ENCODE results near the gene PCSK2.

- TF ChIP-seq POLR2A (IDR thresholded peaks at IDR 0.05; ENCODE audit: low read depth, low read length) (no peak), EZH2 (IDR thresholded peaks at IDR 0.05; ENCODE audit: borderline replicate concordance, low read depth, low read length, severe bottlenecking) (no peak), MYC (IDR thresholded peaks at IDR 0.05; ENCODE audit: low read depth, low read length) (no peak), POLR2AphosphoS5 (IDR thresholded peaks at IDR 0.05; ENCODE audit: insufficient read depth, low read depth, low read length) (no peak), GATA2 (IDR thresholded peaks at IDR 0.05; ENCODE audit: insufficient read depth, insufficient read length, low read depth, low read length) (no peak)
- TF ChIP-seq, protein P1, sequence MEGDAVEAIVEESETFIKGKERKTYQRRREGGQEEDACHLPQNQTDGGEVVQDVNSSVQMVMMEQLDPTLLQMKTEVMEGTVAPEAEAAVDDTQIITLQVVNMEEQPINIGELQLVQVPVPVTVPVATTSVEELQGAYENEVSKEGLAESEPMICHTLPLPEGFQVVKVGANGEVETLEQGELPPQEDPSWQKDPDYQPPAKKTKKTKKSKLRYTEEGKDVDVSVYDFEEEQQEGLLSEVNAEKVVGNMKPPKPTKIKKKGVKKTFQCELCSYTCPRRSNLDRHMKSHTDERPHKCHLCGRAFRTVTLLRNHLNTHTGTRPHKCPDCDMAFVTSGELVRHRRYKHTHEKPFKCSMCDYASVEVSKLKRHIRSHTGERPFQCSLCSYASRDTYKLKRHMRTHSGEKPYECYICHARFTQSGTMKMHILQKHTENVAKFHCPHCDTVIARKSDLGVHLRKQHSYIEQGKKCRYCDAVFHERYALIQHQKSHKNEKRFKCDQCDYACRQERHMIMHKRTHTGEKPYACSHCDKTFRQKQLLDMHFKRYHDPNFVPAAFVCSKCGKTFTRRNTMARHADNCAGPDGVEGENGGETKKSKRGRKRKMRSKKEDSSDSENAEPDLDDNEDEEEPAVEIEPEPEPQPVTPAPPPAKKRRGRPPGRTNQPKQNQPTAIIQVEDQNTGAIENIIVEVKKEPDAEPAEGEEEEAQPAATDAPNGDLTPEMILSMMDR (IDR thresholded peaks at IDR 0.05; ENCODE audit: extremely low read depth in 1 of 2, insufficient read depth in 1 of 2, low read depth in 1 of 2, low read length in 2 of 2): no peak
- TF ChIP-seq, protein P2, sequence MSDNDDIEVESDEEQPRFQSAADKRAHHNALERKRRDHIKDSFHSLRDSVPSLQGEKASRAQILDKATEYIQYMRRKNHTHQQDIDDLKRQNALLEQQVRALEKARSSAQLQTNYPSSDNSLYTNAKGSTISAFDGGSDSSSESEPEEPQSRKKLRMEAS (IDR thresholded peaks at IDR 0.05; ENCODE audit: insufficient read depth, insufficient read length): no peak
Observed at GRCh38 chr20:17344790-17345189, 118.0 kb downstream of the PCSK2 start.

All from endothelial cell of umbilical vein (primary cell).